Left lung (tissue), 10 donors: ENCODE results near the gene TMEM220. TPM values are rescaled to one million over a fixed set of nuclear protein-coding genes. Genes with fewer than 3 reads are reported as not detected.

Experiments
- ATAC-seq: fragments of 200-7000 bp; cut with Tn5 transposase; one replicate; pipeline ENCODE4 v1.9.1; 2020; ENCODE audit warnings: moderate library complexity
- DNase-seq, 4 donors: peaks; one replicate each; pipeline ENCODE4 v3.0.0-alpha.2; 2013 to 2020
- H3K27ac ChIP-seq, 2 donors: fragments of 200-600 bp; sonication (generic) in 1 of 2; one replicate each; pipeline versions ENCODE4 v1.5.0 to v1.8.0; 2020 to 2021
- H3K27me3 ChIP-seq, 2 donors: fragments of 200-600 bp; sonication (generic) in 1 of 2; one replicate each; pipeline versions ENCODE4 v1.5.0 to v1.8.0; 2020 to 2021
- H3K36me3 ChIP-seq, 2 donors: fragments of 200-600 bp; sonication (generic) in 1 of 2; one replicate each; pipeline versions ENCODE4 v1.5.0 to v1.8.0; 2020 to 2021
- H3K4me1 ChIP-seq, 2 donors: fragments of 200-600 bp; one replicate each; pipeline ENCODE4 v1.8.0; 2021
- H3K4me3 ChIP-seq, 2 donors: fragments of 200-600 bp; sonication (generic) in 1 of 2; one replicate each; pipeline versions ENCODE4 v1.5.0 to v1.8.0; 2020 to 2021; ENCODE audit warnings: mild to moderate bottlenecking in 1 of 2
- H3K9me3 ChIP-seq, 2 donors: fragments of 200-600 bp; sonication (generic) in 1 of 2; one replicate each; pipeline versions ENCODE4 v1.5.0 to v1.8.0; 2020 to 2021
- intact Hi-C, 2 donors: fragments of 100-400 bp; cut with DNase I; formaldehyde crosslinking; loops; one replicate each; pipeline versions ENCODE4 v1.11.2 to v1.14.2; 2022
- polyA plus RNA-seq, 6 donors: library from polyadenylated mRNA; unstranded; fragments of 120-200 nt; gene quantifications; one replicate each; pipeline ENCODE4 v1.2.1, GENCODE V29; 2013; ENCODE audit not compliant: insufficient read length in 6 of 6
- total RNA-seq, 2 donors: library from RNA; stranded (reverse); fragmentation: NEBNext Ultra II Directional; extraction: Animal tissue kit (Norgen Biotek cat#: 25700); gene quantifications; one replicate each; pipeline ENCODE4 v1.2.1, GENCODE V29; 2021
- TF ChIP-seq, protein P1 (sequence below), 2 donors: fragments of 200-600 bp; sonication (generic) in 1 of 2; IDR thresholded peaks; one replicate each; pipeline versions ENCODE4 v1.5.0 to v1.8.0; 2021; ENCODE audit warnings: antibody characterized with exemption in 2 of 2
- donor health status: DM: no; HTN: yes; CAD: no.
- donor health status: DM: no; HTN: no; CAD: no.

The TMEM220 gene
- total and polyA plus RNA-seq, 8 donors: 6.9 to 18.3 (median 11.6) TPM

DNA sequence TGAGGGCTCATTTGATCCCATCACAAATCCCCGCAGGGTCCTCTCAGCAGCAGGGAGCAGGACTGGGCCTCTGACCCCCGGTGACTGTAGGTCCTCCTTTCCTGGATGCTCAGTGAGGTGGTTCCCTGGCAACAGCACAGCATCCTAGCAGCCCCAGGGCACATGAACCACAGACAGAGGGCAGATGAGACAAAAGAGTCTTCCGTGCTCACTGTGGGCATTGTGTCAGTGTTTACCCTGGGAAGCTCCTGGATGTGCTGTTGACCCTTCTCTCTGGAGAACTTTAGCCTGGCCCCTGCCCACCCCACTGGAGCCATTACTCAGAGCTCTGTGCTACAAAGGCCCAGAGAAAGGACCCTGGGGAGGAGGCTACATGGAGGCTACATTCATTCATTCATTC is 21.7 kb upstream of the TMEM220 start:
- TF ChIP-seq, protein P1, sequence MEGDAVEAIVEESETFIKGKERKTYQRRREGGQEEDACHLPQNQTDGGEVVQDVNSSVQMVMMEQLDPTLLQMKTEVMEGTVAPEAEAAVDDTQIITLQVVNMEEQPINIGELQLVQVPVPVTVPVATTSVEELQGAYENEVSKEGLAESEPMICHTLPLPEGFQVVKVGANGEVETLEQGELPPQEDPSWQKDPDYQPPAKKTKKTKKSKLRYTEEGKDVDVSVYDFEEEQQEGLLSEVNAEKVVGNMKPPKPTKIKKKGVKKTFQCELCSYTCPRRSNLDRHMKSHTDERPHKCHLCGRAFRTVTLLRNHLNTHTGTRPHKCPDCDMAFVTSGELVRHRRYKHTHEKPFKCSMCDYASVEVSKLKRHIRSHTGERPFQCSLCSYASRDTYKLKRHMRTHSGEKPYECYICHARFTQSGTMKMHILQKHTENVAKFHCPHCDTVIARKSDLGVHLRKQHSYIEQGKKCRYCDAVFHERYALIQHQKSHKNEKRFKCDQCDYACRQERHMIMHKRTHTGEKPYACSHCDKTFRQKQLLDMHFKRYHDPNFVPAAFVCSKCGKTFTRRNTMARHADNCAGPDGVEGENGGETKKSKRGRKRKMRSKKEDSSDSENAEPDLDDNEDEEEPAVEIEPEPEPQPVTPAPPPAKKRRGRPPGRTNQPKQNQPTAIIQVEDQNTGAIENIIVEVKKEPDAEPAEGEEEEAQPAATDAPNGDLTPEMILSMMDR (IDR thresholded peaks at IDR 0.05): no peak

DNA sequence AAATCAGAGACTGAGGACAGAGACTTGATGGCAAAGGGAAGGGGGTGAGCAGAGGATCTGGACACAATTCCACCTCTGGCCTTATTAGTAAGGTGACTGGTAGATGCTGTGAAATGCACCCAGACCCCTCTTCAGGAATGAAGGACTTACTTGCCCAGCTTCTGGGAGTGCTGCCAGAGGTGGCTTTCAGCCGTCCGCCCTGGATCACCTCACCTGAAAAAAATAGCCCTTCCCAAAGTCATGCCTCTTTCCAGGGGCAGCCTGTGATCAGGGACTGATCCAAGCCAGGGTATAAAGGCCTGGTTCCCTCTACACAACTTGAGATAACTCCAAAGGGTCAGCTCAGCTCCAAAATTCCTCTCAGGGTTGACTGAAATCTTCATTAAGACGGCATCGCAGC is 20.4 kb upstream of the TMEM220 start:
- H3K36me3 ChIP-seq: no peaks in the 10 kb centered on the region
- no peaks in the 10 kb centered on the region for H3K4me1 ChIP-seq
- DNase-seq (no peak), ATAC-seq (no peak)
- H3K9me3 ChIP-seq: no peaks in the 10 kb centered on the region
- no peak overlapping the region for H3K27ac ChIP-seq
- H3K4me3 ChIP-seq: no peak overlapping the region
- TF ChIP-seq, protein P1 (IDR thresholded peaks at IDR 0.05): no peak
- no peaks in the 10 kb centered on the region for H3K27me3 ChIP-seq
- intact Hi-C loops: no loop called here

More for the DNA sequence above, 21.7 kb upstream of the TMEM220 start:
- intact Hi-C loops: no loop called here
- Histone ChIP-seq H3K4me1 (no peaks in the 10 kb centered on the region), H3K36me3 (no peaks in the 10 kb centered on the region), H3K9me3 (no peaks in the 10 kb centered on the region), H3K27me3 (no peaks in the 10 kb centered on the region), H3K27ac (no peak overlapping the region), H3K4me3 (no peak overlapping the region)
- ATAC-seq: no peak
- DNase-seq: no peak

DNA sequence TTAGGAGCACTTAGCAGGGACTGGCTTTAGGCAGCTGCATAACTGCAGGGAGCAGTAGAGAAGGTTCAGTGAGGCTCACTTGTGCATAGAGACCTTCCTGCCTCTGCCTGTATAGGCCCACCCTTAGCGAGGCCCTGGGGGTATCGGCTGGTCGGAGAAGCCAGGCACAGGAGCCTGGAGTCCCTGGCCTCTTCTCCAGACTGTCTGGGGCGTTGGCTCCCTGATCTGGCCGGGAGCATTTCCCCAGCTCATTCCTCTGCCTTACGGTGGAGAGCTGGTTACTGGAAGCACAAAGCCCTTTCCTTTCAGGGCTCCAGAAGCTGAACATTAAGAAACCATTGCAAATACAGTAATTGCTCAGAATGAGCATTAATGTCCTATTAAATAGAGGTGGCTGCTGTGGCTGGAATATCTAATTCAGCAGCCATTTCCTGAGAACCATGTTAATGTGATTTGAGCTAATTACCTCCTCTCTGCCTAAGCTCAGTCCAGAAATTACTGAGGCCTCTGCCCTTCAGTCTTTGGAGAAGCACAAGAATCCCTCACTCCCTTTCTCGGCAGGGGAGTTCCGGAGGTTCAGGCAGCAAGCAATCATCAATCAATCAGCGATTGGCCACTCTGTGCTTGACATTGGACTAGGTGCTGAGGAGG is 18.8 kb upstream of the TMEM220 start:
- H3K9me3 ChIP-seq: no peaks in the 10 kb centered on the region
- ATAC-seq (no peak), DNase-seq (no peak)
- no peaks in the 10 kb centered on the region for H3K4me1 ChIP-seq
- H3K36me3 ChIP-seq: no peaks in the 10 kb centered on the region
- H3K27ac ChIP-seq: no peak overlapping the region
- intact Hi-C loops: no loop called here
- TF ChIP-seq, protein P1 (IDR thresholded peaks at IDR 0.05): no peak
- no peaks in the 10 kb centered on the region for H3K27me3 ChIP-seq
- no peak overlapping the region for H3K4me3 ChIP-seq

DNA sequence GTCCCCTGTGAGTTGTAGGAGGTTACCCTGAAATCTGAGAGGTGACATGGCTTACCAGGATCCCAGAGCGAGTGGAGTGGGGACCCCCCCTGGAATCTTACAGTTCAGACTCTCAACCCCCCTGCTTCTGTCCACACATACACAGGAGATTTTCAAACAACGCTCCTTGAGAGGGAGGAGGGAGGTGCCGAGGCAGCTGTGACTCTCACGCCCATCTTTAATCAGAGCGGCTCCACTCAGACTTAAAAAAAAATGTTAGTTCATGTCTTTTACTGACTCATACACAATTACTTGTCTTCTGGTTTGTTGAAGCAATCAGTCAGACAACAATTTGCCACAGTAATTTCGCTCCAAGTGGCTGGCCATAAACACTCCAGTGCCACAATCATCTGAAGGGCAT is 15.4 kb upstream of the TMEM220 start:
- Histone ChIP-seq H3K4me1 (no peaks in the 10 kb centered on the region), H3K36me3 (no peaks in the 10 kb centered on the region), H3K4me3 (no peak overlapping the region), H3K27me3 (no peaks in the 10 kb centered on the region), H3K27ac (no peak overlapping the region), H3K9me3 (no peaks in the 10 kb centered on the region)
- TF ChIP-seq, protein P1 (IDR thresholded peaks at IDR 0.05): no peak
- DNase-seq (no peak), ATAC-seq (peak; percentile 44)
- intact Hi-C loops: no loop called here

DNA sequence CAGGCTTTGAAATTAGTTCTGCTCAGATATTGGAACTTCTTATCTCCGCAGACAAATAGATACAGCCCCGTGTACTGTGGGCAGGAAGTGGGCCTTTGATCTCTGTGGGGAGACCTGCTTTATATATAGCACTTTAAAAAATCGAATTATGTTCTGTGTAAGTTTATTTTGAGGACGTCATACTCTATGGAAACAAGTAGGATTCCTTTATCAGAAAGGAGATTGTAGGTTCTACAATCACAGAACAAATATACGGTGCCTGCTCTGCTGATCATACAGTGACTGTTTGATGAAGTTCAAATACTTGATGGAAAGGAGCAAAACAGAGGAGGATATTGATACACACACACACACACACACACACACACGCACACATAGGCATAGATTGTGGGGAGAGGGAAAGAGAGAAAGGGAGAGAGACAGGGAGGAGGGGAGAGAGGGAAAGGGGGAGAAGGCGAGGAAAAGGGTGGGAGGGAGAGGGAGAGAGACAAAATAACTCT is 14.7 kb upstream of the TMEM220 start:
- no peaks in the 10 kb centered on the region for H3K27me3 ChIP-seq
- H3K36me3 ChIP-seq: no peaks in the 10 kb centered on the region
- DNase-seq (no peak), ATAC-seq (no peak)
- H3K27ac ChIP-seq: no peak overlapping the region
- intact Hi-C loops: no loop called here
- TF ChIP-seq, protein P1 (IDR thresholded peaks at IDR 0.05): no peak
- H3K4me3 ChIP-seq: no peak overlapping the region
- no peaks in the 10 kb centered on the region for H3K9me3 ChIP-seq
- no peaks in the 10 kb centered on the region for H3K4me1 ChIP-seq
